GM12874 (cell line): ENCODE results near the gene OPCML.

Experiments used
- CTCF ChIP-seq: IDR thresholded peaks from 2 replicates; pipeline ENCODE4 v1.5.1; 2011; ENCODE audit warnings: low read depth, mild to moderate bottlenecking, control low read depth, low read length, moderate library complexity; ENCODE audit not compliant: insufficient read depth

The OPCML gene

GRCh38 chr11:132692891-132693290 is 839.4 kb downstream of the OPCML start:
- TF ChIP-seq CTCF: no peak

GRCh38 chr11:132691848-132692550 is 840.3 kb downstream of the OPCML start:
- TF ChIP-seq CTCF: no peak

GRCh38 chr11:132686886-132687285 is 845.4 kb downstream of the OPCML start:
- no peak for TF ChIP-seq CTCF

- no peak for TF ChIP-seq CTCF
Observed at GRCh38 chr11:132685174-132685611, 847.1 kb downstream of the OPCML start.

- TF ChIP-seq CTCF: no peak
Observed at GRCh38 chr11:132683602-132684001, 848.7 kb downstream of the OPCML start.

- TF ChIP-seq CTCF: no peak
Observed at GRCh38 chr11:132681971-132682370, 850.3 kb downstream of the OPCML start.

GRCh38 chr11:132680584-132680983 is 851.7 kb downstream of the OPCML start:
- TF ChIP-seq CTCF: no peak
